Activated T-helper 1 cell treated with Interleukin-2 at 50 U/mL for 16 hours (primary cell): ENCODE measurements around the gene GABRR2.

Source experiments
- DNase-seq: peaks from one replicate; pipeline ENCODE4 v3.0.0-alpha.2; 2020; ENCODE audit warnings: low read depth

GABRR2 gene

DNA sequence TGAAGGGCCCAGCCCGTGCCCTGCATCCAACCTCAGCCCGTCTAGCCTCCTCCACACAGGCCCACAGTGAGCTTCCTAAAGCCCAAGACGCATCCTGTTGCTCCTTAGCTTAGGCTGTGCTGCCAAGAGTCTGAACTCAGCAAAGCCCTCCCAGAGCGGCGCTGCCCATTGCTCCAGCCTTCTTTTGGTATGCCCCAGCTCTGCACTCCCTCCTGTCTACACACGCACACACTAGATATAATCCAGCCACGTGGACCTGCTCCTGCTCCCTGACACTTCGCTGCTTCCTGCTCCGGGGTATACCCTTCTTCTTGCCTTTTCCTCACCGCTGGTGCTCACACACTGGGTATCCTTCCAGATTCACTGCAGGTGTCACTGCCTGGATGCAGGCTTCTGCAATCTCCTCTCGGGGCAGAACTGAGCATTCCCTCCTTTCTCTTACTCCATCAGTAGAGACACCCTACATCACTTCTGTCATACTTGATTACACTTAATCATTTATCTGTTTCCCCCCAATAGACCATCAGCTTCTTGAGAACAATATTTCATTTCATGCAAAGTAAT lies 23.8 kb downstream of the GABRR2 start:
- no peak for DNase-seq

DNA sequence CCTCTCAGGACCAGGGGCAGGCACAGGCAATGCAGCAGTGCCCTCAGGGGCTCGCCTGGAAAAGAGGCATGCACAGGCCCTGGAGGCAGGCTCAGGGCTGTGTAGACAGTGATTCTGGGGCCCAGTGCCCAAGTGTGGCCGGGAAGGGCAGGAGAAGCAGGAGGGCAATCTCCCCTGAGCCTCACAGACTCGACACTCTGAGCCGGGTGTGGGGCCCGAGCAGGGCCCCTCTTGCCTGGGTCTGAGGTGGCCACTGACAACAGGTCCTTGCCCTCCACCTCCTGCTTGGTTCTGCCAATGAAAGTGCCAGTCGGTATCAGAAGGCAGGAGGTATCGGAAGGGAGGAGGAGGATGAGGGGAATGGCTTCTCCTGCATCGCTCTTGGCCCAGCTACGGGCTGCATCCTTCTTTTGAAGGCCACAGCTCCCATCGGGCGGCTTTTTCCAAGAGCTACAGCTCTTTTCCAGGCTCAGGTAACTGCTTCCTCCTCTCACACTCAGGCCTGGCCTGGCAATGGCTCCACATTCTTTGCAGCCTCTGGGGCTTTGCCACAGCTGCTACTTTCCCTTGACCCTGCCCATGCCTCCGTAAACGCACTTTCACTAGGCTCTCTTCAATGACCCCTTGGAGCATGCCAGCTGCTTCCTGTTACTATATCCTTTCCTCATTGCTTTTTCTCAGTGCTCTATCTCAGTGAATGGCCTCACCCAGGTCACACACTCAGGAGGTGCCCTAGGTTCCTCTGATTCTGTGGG lies 24.5 kb downstream of the GABRR2 start:
- no peak for DNase-seq

GRCh38 chr6:89289710-89290109 lies 25.4 kb downstream of the GABRR2 start:
- no peak for DNase-seq

GRCh38 chr6:89287351-89288028 lies 27.6 kb downstream of the GABRR2 start:
- no peak for DNase-seq

DNA sequence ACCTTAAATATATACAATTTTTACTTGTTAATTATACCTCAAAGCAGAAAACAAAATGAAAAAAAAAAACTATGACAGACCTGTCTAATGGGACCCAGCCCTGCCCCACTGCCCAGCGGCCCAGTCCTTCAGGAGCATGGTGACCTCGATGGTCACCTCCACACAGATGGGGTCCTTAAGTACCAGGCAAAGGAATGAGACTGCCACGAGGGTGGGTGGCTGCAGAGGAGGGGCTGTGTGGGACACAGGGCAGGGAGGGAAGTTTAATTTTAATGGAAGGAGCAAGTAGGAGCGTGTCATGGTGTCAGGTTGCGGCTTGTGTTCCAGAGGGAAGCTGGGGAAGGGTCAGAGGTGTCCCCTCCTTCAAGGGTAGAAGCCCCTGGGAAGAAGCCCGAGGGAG lies 28.6 kb downstream of the GABRR2 start:
- DNase-seq: no peak

DNA sequence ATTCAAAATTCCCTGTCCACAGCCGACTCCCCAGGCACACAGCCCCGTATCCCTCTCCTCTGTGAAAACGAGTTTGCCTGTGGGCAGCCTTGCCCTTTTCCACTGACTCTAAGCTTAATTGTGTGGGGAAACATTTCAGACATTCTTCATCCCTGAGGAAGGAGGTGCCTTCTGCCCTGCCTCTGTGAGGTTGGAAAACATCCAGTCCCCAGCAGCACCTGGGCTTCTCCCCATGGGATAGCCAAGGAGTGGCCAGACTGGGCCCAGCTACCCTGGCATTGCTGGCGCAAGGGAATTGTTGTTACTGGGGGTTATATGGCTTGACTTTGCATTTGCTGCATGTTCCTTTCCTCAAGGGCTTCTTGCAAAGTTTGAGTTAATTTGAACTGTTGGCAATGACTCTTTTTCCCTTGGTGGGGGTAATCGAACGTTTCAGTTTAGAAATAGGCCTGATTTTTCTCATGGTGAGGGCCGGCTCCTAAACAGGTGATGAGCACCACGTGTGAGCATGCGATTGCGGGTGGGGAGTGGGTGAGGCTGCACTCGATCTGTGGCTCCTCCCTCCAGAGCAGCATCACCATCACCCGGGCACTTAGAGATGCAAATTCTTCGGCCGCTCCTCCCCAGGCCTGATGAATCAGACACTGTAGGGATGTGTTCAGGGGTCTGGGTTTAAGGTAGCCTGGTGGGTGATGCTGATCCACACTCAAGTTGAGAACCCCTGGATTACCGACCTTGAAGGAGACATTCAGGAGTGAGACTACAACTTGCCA lies 29.9 kb downstream of the GABRR2 start:
- DNase-seq: no peak

GRCh38 chr6:89284081-89284480 lies 31.0 kb downstream of the GABRR2 start:
- no peak for DNase-seq

- DNase-seq: no peak
Measured at GRCh38 chr6:89282749-89283148, 32.4 kb downstream of the GABRR2 start.

- no peak for DNase-seq
Measured at GRCh38 chr6:89281779-89282246, 33.3 kb downstream of the GABRR2 start.

GRCh38 chr6:89278956-89279355 lies 36.1 kb downstream of the GABRR2 start:
- DNase-seq: no peak

DNA sequence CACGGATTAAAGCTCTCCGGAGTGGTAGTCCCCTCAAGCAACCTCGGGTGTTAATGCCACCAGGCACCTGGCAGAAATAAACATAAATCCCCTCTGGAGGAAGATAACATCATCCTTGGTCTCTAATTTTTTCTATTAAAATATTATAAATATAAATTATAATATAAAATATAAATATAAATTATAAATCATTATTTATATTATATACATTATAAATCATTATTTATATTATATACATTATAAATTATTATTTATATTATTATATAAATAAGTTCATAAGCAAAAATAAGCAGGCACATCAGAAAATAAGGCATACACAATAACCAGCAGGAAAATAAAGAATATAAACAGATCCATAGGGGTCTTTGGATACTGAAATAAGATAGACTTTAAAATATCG lies 39.2 kb downstream of the GABRR2 start:
- no peak for DNase-seq

GRCh38 chr6:89273816-89274215 lies 41.3 kb downstream of the GABRR2 start:
- DNase-seq: no peak

DNA sequence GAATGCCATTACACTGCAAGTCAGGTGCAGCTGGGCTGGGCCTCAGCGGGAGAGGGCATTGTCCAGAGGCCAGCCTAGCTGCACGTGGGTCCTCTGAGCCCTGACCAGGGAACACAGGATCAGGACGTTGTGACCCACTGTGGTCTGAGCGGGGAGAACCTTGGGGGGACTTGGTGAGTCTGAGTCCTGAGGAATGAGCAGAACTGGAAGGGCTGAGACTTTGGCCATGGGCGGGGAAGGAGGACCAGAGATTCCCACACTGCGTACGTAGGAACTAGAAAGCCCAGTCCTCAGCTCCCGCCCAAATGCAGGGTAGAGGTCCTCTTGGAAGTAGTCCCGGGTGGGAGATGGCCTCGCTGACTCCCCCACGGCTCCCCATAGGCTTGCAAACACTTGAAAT lies 42.5 kb downstream of the GABRR2 start:
- no peak for DNase-seq

- DNase-seq: no peak
Measured at GRCh38 chr6:89270951-89271721, 44.0 kb downstream of the GABRR2 start.

- DNase-seq: no peak
Measured at GRCh38 chr6:89269981-89270380, 45.1 kb downstream of the GABRR2 start.

DNA sequence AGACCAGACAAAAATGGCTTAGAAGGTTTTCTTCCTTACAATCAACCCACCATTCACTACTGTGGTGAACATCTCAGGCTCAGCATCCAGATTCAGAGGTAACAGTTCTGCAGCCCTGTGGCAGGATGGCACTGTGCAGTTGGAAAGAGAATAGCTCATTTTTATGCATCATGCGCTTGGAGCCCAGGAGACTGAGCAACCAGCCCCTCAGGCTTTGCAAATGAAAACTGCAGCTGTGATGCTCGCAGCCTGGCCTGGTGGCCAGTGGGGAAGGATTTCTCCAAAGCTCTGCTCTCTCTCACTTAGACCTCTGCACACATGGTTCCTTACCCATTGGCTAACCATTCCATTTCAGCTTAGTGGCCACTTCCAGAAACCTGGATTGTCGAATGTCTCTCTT lies 45.8 kb downstream of the GABRR2 start:
- no peak for DNase-seq

DNA sequence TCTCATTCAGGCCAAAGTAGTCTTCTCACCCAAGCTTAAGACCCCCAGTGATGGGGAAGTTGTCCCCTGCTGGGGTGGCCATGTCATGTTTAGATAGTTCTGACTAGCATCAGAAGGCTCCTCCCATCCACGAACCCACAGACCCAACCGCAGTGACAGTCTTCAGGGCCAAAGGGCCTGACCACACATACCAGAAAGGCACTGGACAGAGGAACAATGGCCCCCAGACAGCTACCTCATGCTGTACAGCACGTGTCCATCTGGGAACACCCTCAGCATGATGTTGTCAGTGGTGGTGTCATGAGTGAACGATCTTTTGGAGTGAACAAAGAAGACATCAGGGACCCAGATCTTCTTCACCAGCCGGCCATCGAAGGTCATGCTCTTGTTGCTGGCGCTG lies 46.3 kb downstream of the GABRR2 start:
- DNase-seq: no peak

DNA sequence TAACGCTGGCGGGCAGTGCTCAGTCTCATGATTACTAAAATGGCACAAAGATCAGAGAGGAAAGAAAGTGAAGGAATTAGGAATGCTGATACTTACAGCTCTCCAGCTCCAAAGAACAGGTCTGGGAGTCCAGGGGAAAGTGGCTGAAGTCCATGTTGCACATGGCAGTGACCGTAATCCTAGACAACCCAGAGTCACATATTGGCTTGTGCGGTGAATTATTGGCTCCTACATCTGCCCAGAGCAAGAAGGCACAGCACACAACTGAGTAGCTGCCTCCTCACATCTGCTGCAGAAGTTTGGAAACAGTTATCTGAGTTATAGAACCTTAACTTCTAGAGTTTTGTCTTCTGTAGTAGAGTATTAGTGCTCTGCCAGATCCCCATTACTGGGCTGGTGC lies 47.2 kb downstream of the GABRR2 start:
- no peak for DNase-seq

GRCh38 chr6:89264296-89264695 lies 50.8 kb downstream of the GABRR2 start:
- no peak for DNase-seq

GRCh38 chr6:89260832-89261231 lies 54.3 kb downstream of the GABRR2 start:
- no peak for DNase-seq

GRCh38 chr6:89260310-89260709 lies 54.8 kb downstream of the GABRR2 start:
- no peak for DNase-seq

GRCh38 chr6:89258912-89259311 lies 56.2 kb downstream of the GABRR2 start:
- no peak for DNase-seq
